ENCODE results near the gene ACLY.
"Not testable (repeated sequence)": the region's sequence is repeated elsewhere in the genome, so short reads cannot be mapped to it uniquely, and the experiment has no call there.

The ACLY gene

DNA sequence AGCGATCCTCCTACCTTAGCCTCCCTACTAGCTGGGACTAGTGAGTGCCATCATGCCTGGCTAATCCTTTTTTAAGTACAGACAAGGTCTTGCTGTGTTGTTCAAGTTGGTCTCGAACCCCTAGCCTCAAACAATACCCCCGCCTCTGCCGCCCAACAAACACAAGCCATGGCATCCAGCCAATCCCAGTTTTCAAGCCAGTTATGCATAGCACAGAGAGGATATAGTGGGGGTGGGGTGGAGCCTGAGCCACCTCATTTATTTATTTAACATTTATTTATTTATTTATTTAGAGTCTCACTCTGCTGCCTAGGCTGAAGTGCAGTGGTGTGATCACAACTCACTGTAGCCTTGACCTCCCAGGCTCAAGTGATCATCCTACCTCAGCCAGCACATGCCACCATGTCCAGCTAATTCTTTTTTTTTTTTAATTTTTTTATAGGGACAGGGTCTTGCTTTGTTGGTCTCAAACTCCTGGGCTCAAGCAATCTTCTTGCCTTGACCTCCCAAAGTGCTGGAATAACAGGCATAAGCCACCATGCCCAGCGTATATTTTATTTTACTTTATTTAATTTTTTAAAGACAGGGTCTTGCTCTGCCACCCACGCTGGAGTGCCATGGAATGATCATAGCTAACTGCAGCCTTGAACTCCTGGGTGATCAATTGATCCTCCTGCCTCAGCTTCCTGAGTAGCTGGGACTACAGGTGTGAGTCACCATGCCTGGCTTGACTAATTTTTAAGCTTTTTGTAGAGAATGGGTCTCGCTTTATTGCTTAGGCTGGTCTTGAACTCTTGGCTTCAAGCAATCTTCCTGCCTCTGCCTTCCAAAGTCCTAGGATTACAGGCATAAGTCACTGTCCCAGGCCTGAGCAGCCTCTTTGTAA is 27.4 kb downstream of the ACLY start:
- no peak for DNase-seq (ENCODE audit: low read depth)
- no peaks in the 10 kb centered on the region for H3K9me3 ChIP-seq (ENCODE audit: control insufficient read depth, low read length)
- peaks cover 22% of the 10 kb centered on the region for H3K4me1 ChIP-seq (ENCODE audit: control insufficient read depth, insufficient read depth, low read length)
- H3K27me3 ChIP-seq (replicated peaks; ENCODE audit: control insufficient read depth, insufficient read depth, low read length): no peaks in the 10 kb centered on the region
- no peak overlapping the region for H3K4me3 ChIP-seq (ENCODE audit: low read length)
- peaks cover 95% of the 10 kb centered on the region for H3K36me3 ChIP-seq (ENCODE audit: control insufficient read depth, insufficient read depth, low read length, severe bottlenecking)
- no peak overlapping the region for H3K9ac ChIP-seq (ENCODE audit: low read length)

DNA sequence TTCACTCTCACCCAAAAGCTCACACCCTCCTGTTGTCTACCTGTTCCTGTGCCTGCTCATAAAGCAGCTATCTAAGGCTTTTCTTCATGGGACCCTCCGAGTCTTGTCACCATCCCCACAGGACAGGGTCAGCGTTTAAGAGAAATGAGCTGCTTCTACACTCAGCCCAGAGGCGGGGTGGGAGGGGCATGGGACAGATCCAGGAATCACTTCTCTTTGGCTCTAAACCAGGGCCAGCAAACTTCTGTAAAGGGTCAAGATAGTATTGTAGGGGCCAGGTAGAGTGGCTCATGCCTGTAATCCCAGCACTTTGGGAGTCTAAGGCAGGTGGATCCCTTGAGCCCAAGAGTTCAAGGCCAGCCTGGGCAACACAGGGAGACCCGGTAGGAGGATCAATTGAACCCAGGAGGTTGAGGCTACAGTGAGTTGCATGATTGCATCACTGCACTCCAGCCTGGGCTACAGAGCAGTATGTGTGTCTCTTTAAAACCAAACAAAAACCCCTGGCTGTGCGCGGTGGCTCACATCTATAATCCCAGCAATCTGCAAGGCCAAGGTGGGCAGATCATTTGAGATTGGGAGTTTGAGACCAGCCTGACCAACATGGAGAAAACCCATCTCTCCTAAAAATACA is 30.3 kb downstream of the ACLY start:
- Histone ChIP-seq H3K36me3 (ENCODE audit: control insufficient read depth, insufficient read depth, low read length, severe bottlenecking) (peaks cover 96% of the 10 kb centered on the region), H3K9me3 (ENCODE audit: control insufficient read depth, low read length) (no peaks in the 10 kb centered on the region), H3K9ac (ENCODE audit: low read length) (no peak overlapping the region), H3K4me3 (ENCODE audit: low read length) (no peak overlapping the region), H3K4me1 (ENCODE audit: control insufficient read depth, insufficient read depth, low read length) (no peaks in the 10 kb centered on the region), H3K27me3 (replicated peaks; ENCODE audit: control insufficient read depth, insufficient read depth, low read length) (no peaks in the 10 kb centered on the region)
- DNase-seq (ENCODE audit: low read depth): no peak

DNA sequence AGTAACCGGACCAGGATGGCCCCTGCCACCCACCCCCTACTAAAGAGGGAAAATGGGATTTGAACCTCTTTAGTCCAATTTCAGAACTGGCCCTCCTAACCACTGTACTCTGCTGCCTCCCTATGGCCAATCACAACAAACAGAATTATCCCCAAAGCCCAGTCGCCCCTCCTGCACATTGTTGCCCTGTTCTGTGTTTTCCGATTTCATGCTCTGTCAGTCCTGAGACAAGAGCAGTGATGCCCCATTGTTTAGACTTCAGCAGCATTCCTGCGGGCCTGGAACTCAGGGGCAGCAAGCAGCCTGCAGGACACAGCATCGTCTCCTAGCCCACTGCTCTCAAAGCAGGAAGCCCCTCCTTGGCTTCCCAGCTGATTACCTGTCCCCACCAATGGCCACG is 33.0 kb downstream of the ACLY start:
- H3K4me1 ChIP-seq (ENCODE audit: control insufficient read depth, insufficient read depth, low read length): no peaks in the 10 kb centered on the region
- peak; percentile 11 for DNase-seq (ENCODE audit: low read depth)

DNA sequence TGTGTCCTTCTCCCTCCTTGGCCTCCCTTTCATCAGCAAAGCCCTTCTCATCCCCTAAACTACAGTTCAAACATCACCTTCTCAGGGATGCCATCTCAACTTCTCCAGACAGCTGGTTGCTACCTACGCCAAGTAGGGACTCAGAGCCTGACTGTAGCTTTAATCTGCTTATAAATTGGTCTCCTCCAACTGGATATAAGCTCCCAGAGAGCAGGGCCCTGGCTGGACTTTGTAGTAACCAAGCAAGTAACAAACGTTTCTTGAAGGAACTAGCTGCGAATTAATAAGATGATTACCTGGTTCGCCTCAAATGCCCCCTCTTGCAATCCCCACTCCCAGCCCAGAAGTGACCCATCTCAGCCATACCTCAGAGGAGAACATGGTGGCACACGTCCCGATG is 36.0 kb downstream of the ACLY start:
- H3K36me3 ChIP-seq (ENCODE audit: control insufficient read depth, insufficient read depth, low read length, severe bottlenecking): peaks cover 97% of the 10 kb centered on the region
- no peak overlapping the region for H3K4me3 ChIP-seq (ENCODE audit: low read length)
- DNase-seq (ENCODE audit: low read depth): no peak
- H3K9me3 ChIP-seq (ENCODE audit: control insufficient read depth, low read length): no peaks in the 10 kb centered on the region
- H3K9ac ChIP-seq (ENCODE audit: low read length): no peak overlapping the region
- H3K4me1 ChIP-seq (ENCODE audit: control insufficient read depth, insufficient read depth, low read length): no peaks in the 10 kb centered on the region
- H3K27me3 ChIP-seq (replicated peaks; ENCODE audit: control insufficient read depth, insufficient read depth, low read length): no peaks in the 10 kb centered on the region

More for the DNA sequence above, 33.0 kb downstream of the ACLY start:
- Histone ChIP-seq H3K27me3 (replicated peaks; ENCODE audit: control insufficient read depth, insufficient read depth, low read length) (no peaks in the 10 kb centered on the region), H3K36me3 (ENCODE audit: control insufficient read depth, insufficient read depth, low read length, severe bottlenecking) (peaks cover 94% of the 10 kb centered on the region), H3K9ac (ENCODE audit: low read length) (no peak overlapping the region), H3K4me3 (ENCODE audit: low read length) (no peak overlapping the region), H3K9me3 (ENCODE audit: control insufficient read depth, low read length) (no peaks in the 10 kb centered on the region)

DNA sequence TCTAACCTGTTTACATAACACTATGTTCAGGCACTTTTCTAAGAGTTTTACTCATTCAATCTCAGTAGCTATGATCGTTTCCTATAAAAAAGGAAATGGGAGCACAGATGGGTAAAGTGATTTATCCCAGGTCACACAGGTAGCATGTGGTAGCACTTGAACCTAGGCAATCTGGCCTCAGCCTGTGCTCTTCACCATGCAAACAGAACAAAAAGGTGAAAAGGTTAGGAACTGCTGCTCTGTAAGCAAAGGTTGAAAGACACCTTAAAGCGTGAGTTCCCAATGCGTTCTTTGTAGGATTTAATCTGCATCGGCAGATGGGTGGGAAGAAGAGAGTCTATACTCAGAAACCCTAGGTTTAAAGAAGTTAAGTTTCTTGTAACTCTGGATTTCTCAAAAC is 38.6 kb downstream of the ACLY start:
- H3K9me3 ChIP-seq (ENCODE audit: control insufficient read depth, low read length): no peaks in the 10 kb centered on the region
- H3K27me3 ChIP-seq (replicated peaks; ENCODE audit: control insufficient read depth, insufficient read depth, low read length): no peaks in the 10 kb centered on the region
- peaks cover 85% of the 10 kb centered on the region for H3K36me3 ChIP-seq (ENCODE audit: control insufficient read depth, insufficient read depth, low read length, severe bottlenecking)
- no peak for DNase-seq (ENCODE audit: low read depth)
- no peaks in the 10 kb centered on the region for H3K4me1 ChIP-seq (ENCODE audit: control insufficient read depth, insufficient read depth, low read length)
- H3K4me3 ChIP-seq (ENCODE audit: low read length): no peak overlapping the region
- H3K9ac ChIP-seq (ENCODE audit: low read length): no peak overlapping the region

DNA sequence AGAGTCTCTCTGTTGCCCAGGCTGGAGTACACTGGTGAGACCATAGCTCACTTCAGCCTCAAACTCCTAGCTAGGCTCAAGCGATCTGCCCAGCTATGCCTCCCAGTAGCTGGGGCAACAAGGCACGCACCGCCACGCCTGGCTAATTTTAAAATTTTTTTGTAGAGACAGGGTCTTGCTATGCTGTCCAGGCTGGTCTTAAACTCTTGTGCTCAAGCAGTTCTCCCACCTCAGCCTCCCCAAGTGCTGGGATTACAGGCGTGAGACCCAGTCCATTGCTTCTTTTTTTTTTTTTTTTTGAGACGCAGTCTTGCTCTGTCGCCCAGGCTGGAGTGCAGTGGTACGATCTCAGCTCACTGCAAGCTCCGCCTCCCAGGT is 44.5 kb downstream of the ACLY start:
- peaks cover 83% of the 10 kb centered on the region for H3K36me3 ChIP-seq (ENCODE audit: control insufficient read depth, insufficient read depth, low read length, severe bottlenecking)
- not testable (repeated sequence) for H3K9ac ChIP-seq (ENCODE audit: low read length); H3K9me3 ChIP-seq (ENCODE audit: control insufficient read depth, low read length); H3K27me3 ChIP-seq (replicated peaks; ENCODE audit: control insufficient read depth, insufficient read depth, low read length); H3K4me1 ChIP-seq (ENCODE audit: control insufficient read depth, insufficient read depth, low read length); DNase-seq (ENCODE audit: low read depth); H3K4me3 ChIP-seq (ENCODE audit: low read length)

DNA sequence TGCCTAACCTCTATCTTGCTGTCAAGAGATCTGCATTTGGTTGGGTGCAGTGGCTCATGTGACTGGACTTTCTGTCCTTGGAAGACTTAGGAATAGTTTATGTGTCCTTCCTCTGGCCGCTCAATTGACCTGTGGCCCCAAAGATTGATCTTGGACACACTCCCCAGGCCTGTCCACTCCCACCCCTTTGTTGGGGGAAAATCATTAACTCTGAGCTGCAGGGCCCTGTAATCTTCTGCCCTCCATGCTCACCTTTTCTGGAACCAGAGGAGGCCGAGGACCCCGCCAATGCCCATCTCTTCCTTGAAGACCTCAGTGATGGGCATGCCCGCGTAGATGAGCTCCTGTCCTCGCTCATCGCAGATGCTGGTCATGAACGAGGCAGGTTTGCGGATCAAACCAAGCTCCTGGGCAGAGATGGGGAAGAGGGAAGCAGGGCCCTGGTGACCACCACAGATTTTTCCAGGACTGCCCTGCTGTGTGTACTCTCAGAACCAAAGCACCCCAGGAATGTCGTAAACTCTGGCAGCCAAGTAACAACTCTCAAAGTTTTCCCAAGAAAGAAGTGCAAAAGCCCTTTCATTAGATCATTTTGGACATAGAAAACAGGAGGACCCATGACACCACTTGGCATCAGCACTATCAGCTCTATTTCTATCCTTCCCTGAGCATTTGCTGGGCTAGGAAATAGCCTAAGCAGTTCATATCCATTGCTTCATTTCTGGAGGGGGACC is 45.0 kb downstream of the ACLY start:
- Histone ChIP-seq H3K4me3 (ENCODE audit: low read length) (no peak overlapping the region), H3K27me3 (replicated peaks; ENCODE audit: control insufficient read depth, insufficient read depth, low read length) (no peaks in the 10 kb centered on the region), H3K36me3 (ENCODE audit: control insufficient read depth, insufficient read depth, low read length, severe bottlenecking) (peaks cover 83% of the 10 kb centered on the region), H3K4me1 (ENCODE audit: control insufficient read depth, insufficient read depth, low read length) (peaks cover 7% of the 10 kb centered on the region), H3K9ac (ENCODE audit: low read length) (peak overlapping the region; percentile 2), H3K9me3 (ENCODE audit: control insufficient read depth, low read length) (no peaks in the 10 kb centered on the region)
- no peak for DNase-seq (ENCODE audit: low read depth)

DNA sequence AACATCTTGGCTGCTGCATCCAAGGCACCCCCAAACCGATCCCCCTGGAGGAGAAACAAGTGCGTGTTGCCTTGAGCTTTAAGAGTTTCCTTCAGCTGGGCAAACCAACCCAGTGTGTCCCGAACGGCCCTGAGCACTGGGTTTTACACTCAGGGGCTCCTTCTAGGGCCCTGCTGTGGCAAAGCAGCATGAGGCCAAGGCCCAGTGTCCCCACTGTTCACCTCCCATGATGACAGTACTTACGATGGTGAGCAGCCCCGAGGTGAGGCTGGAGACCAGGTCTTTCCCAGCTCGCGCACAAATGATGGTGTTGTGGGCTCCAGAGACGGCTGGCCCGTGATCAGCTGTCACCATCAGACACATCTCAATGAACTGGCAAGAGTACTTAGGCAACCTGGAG is 47.0 kb downstream of the ACLY start:
- Histone ChIP-seq H3K36me3 (ENCODE audit: control insufficient read depth, insufficient read depth, low read length, severe bottlenecking) (peaks cover 81% of the 10 kb centered on the region), H3K9ac (ENCODE audit: low read length) (no peak overlapping the region)
- DNase-seq (ENCODE audit: low read depth): no peak

DNA sequence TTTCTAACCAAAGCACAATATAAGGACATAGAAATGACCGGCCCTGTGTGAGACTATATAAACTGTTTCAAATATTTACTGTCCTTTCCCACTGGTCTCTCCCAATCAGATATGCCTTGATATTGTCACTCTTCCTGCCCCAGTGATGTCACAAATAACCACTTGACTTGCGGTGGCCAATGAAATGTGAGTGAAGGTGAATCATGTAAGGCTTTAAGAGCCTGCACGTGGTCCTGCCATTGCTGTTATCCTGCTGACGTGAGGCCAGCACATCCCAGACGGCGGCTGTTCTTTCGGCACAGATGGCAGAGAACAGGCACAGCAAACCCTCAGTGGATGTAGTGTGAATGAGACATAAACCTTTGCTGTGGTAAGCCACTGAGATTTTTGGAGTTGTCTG is 48.1 kb downstream of the ACLY start:
- Histone ChIP-seq H3K27me3 (replicated peaks; ENCODE audit: control insufficient read depth, insufficient read depth, low read length) (no peaks in the 10 kb centered on the region), H3K4me1 (ENCODE audit: control insufficient read depth, insufficient read depth, low read length) (peaks cover 7% of the 10 kb centered on the region), H3K9me3 (ENCODE audit: control insufficient read depth, low read length) (no peaks in the 10 kb centered on the region), H3K9ac (ENCODE audit: low read length) (no peak overlapping the region), H3K4me3 (ENCODE audit: low read length) (no peak overlapping the region), H3K36me3 (ENCODE audit: control insufficient read depth, insufficient read depth, low read length, severe bottlenecking) (peaks cover 83% of the 10 kb centered on the region)
- DNase-seq (ENCODE audit: low read depth): no peak

More for the DNA sequence above, 47.0 kb downstream of the ACLY start:
- Histone ChIP-seq H3K27me3 (replicated peaks; ENCODE audit: control insufficient read depth, insufficient read depth, low read length) (no peaks in the 10 kb centered on the region), H3K4me1 (ENCODE audit: control insufficient read depth, insufficient read depth, low read length) (peaks cover 7% of the 10 kb centered on the region), H3K9me3 (ENCODE audit: control insufficient read depth, low read length) (no peaks in the 10 kb centered on the region), H3K4me3 (ENCODE audit: low read length) (no peak overlapping the region)

DNA sequence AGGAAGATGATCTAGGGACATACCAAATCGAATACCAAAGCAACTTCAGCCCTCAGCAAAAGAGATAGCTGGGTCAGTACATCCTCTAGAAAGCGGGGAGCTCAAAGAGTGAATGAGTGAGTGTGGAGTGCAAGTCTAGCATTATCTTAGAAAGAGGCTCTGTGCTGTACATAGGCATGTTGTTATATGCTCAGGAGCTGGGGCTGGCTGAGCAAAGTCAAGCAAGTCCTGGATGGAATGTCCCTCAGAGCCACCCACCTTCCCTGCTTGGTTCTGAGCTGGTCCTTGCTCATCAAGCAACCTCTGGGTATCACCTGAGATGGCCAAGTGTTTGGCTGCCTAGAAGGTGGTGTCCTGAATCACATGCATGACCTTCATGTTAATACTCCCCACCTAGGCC is 48.7 kb downstream of the ACLY start:
- Histone ChIP-seq H3K9me3 (ENCODE audit: control insufficient read depth, low read length) (no peaks in the 10 kb centered on the region), H3K4me1 (ENCODE audit: control insufficient read depth, insufficient read depth, low read length) (peaks cover 7% of the 10 kb centered on the region), H3K4me3 (ENCODE audit: low read length) (no peak overlapping the region), H3K9ac (ENCODE audit: low read length) (no peak overlapping the region), H3K36me3 (ENCODE audit: control insufficient read depth, insufficient read depth, low read length, severe bottlenecking) (peaks cover 81% of the 10 kb centered on the region), H3K27me3 (replicated peaks; ENCODE audit: control insufficient read depth, insufficient read depth, low read length) (no peaks in the 10 kb centered on the region)
- DNase-seq (ENCODE audit: low read depth): no peak

DNA sequence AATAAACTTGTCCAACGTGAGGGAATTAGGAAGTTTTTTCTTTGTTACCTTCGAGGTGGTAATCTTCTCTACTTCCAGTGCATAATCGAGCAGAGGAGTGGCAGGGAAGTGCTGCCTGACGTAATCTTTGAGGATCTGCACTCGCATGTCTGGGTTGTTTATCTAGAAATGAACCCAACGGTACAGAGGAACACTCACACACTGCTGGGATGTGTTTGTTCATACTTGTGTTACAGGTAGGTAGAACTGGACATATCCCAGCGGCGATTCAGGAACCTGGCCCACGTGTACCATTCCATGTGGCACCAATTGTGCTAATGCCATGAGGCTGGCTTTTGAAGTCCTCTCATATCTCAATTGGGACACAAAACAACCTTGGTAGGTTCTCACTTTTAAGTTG is 49.3 kb downstream of the ACLY start:
- Histone ChIP-seq H3K27me3 (replicated peaks; ENCODE audit: control insufficient read depth, insufficient read depth, low read length) (no peaks in the 10 kb centered on the region), H3K36me3 (ENCODE audit: control insufficient read depth, insufficient read depth, low read length, severe bottlenecking) (peaks cover 77% of the 10 kb centered on the region), H3K4me1 (ENCODE audit: control insufficient read depth, insufficient read depth, low read length) (peaks cover 8% of the 10 kb centered on the region), H3K4me3 (ENCODE audit: low read length) (no peak overlapping the region), H3K9me3 (ENCODE audit: control insufficient read depth, low read length) (no peaks in the 10 kb centered on the region), H3K9ac (ENCODE audit: low read length) (peak overlapping the region; percentile 6)
- no peak for DNase-seq (ENCODE audit: low read depth)

All from adipocyte (in vitro differentiated cells).